GM23338 (cell line): Measurements from ENCODE around the gene PTK6. TPM values are rescaled to one million over a fixed set of nuclear protein-coding genes. Genes with fewer than 3 reads are reported as not detected.

ENCODE experiments used
- ATAC-seq: fragments of 200-7000 bp; cut with Tn5 transposase; 3 replicates; pipeline ENCODE4 v1.9.1; 2020
- DNase-seq: peaks from one replicate; pipeline ENCODE4 v3.0.0-alpha.2; 2015; ENCODE audit warnings: low spot score
- H2AFZ ChIP-seq: fragments of 200-600 bp; sonication (generic); 2 replicates; pipeline ENCODE4 v1.8.0; 2016; ENCODE audit warnings: antibody characterized with exemption, mild to moderate bottlenecking, moderate library complexity
- H3F3A ChIP-seq: fragments of 200-600 bp; sonication (generic); replicated peaks from 2 replicates; pipeline ENCODE4 v1.8.0; 2017; ENCODE audit warnings: antibody characterized with exemption, mixed run types, low read depth
- H3K27ac ChIP-seq: fragments of 200-600 bp; sonication (generic); 2 replicates; pipeline ENCODE4 v1.6.1; 2016; ENCODE audit warnings: low read depth
- H3K27me3 ChIP-seq: fragments of 200-600 bp; sonication (generic); 2 replicates; pipeline ENCODE4 v1.8.0; 2016; ENCODE audit warnings: mild to moderate bottlenecking, mixed run types, moderate library complexity; ENCODE audit not compliant: insufficient read depth
- H3K36me3 ChIP-seq: fragments of 200-600 bp; sonication (generic); 2 replicates; pipeline ENCODE4 v1.8.0; 2016; ENCODE audit warnings: mild to moderate bottlenecking; ENCODE audit not compliant: insufficient read depth
- H3K4me1 ChIP-seq: fragments of 200-600 bp; sonication (generic); 2 replicates; pipeline ENCODE4 v1.8.0; 2016; ENCODE audit warnings: mild to moderate bottlenecking, moderate library complexity; ENCODE audit not compliant: insufficient read depth
- H3K4me2 ChIP-seq: fragments of 200-600 bp; sonication (generic); 2 replicates; pipeline ENCODE4 v1.7.1; 2017; ENCODE audit warnings: mixed run types
- H3K4me3 ChIP-seq: fragments of 200-600 bp; sonication (generic); 2 replicates; pipeline ENCODE4 v1.6.1; 2016; ENCODE audit warnings: mixed run types
- H3K79me2 ChIP-seq: fragments of 200-600 bp; sonication (generic); replicated peaks from 2 replicates; pipeline ENCODE4 v1.8.0; 2017; ENCODE audit warnings: mild to moderate bottlenecking; ENCODE audit not compliant: insufficient read depth
- H3K9me2 ChIP-seq: fragments of 200-600 bp; sonication (generic); 2 replicates; pipeline ENCODE4 v1.8.0; 2017; ENCODE audit not compliant: insufficient read depth
- H4K20me1 ChIP-seq: fragments of 200-600 bp; sonication (generic); replicated peaks from 2 replicates; pipeline ENCODE4 v1.8.0; 2017; ENCODE audit warnings: mild to moderate bottlenecking; ENCODE audit not compliant: insufficient read depth
- H3K27ac Mint-ChIP-seq: 2 replicates; pipeline ENCODE4 v1.8.0; 2020; ENCODE audit warnings: inconsistent platforms, mild to moderate bottlenecking, moderate library complexity, mixed read lengths
- H3K27me3 Mint-ChIP-seq: 3 replicates; pipeline ENCODE4 v1.8.0; 2022; ENCODE audit warnings: low read depth, mild to moderate bottlenecking, moderate library complexity, mixed read lengths, inconsistent platforms; ENCODE audit not compliant: insufficient read depth, poor library complexity
- H3K36me3 Mint-ChIP-seq: 3 replicates; pipeline ENCODE4 v1.8.0; 2021; ENCODE audit warnings: low read depth, mild to moderate bottlenecking, inconsistent platforms, moderate library complexity, mixed read lengths
- H3K4me1 Mint-ChIP-seq: 3 replicates; pipeline ENCODE4 v1.8.0; 2020; ENCODE audit warnings: mild to moderate bottlenecking, inconsistent platforms, mixed read lengths
- H3K4me3 Mint-ChIP-seq: 3 replicates; pipeline ENCODE4 v1.8.0; 2021; ENCODE audit warnings: moderate library complexity, mild to moderate bottlenecking, inconsistent platforms, mixed read lengths
- H3K9me3 Mint-ChIP-seq: 3 replicates; pipeline ENCODE4 v1.8.0; 2020; ENCODE audit warnings: moderate library complexity, mild to moderate bottlenecking, inconsistent platforms, mixed read lengths
- CREB1 ChIP-seq: fragments of 250-450 bp; sonication (Bioruptor Pico); IDR thresholded peaks from 2 replicates; pipeline ENCODE4 v1.5.0; 2020; ENCODE audit warnings: low read depth, mild to moderate bottlenecking, moderate library complexity
- CTCF ChIP-seq, 2 experiments: fragments of 200-600 bp in 1 of 2; sonication (generic) in 1 of 2; conservative IDR thresholded peaks; 2 replicates each; pipeline versions ENCODE4 v1.5.1 to v1.6.1; 2016 to 2017; ENCODE audit warnings: antibody characterized with exemption in 2 of 2, low read depth in 2 of 2, mild to moderate bottlenecking in 2 of 2, moderate library complexity in 1 of 2
- ETS1 ChIP-seq: IDR thresholded peaks from 2 replicates; pipeline ENCODE4 v1.6.1; 2016; ENCODE audit warnings: antibody characterized with exemption
- EZH2 ChIP-seq: fragments of 200-600 bp; sonication (generic); IDR thresholded peaks from one replicate; pipeline ENCODE4 v1.8.0; 2017; ENCODE audit warnings: antibody characterized with exemption, mild to moderate bottlenecking, low read depth; ENCODE audit not compliant: unreplicated experiment
- EZH2phosphoT487 ChIP-seq: fragments of 200-600 bp; sonication (generic); IDR thresholded peaks from one replicate; pipeline ENCODE4 v1.8.1; 2018; ENCODE audit warnings: antibody characterized with exemption; ENCODE audit not compliant: unreplicated experiment
- JUNB ChIP-seq: IDR thresholded peaks from one replicate; pipeline ENCODE4 v1.6.1; 2016; ENCODE audit warnings: antibody characterized with exemption; ENCODE audit not compliant: unreplicated experiment
- NANOG ChIP-seq: IDR thresholded peaks from 2 replicates; pipeline ENCODE4 v1.6.1; 2016; ENCODE audit warnings: antibody characterized with exemption, borderline replicate concordance
- POLR2AphosphoS5 ChIP-seq: IDR thresholded peaks from 2 replicates; pipeline ENCODE4 v1.6.1; 2016; ENCODE audit warnings: antibody characterized with exemption, low read depth
- REST ChIP-seq: IDR thresholded peaks from one replicate; pipeline ENCODE4 v1.6.1; 2018; ENCODE audit warnings: antibody characterized with exemption; ENCODE audit not compliant: unreplicated experiment
- STAT1 ChIP-seq: IDR thresholded peaks from one replicate; pipeline ENCODE4 v1.6.1; 2016; ENCODE audit warnings: antibody characterized with exemption; ENCODE audit not compliant: unreplicated experiment
- ZNF114 ChIP-seq: fragments of 250-450 bp; sonication (Bioruptor Pico); IDR thresholded peaks from 2 replicates; pipeline ENCODE4 v1.5.0; 2020; ENCODE audit warnings: mild to moderate bottlenecking, moderate library complexity
- ZNF331 ChIP-seq: fragments of 250-450 bp; sonication (Bioruptor Pico); IDR thresholded peaks from 2 replicates; pipeline ENCODE4 v1.5.0; 2020; ENCODE audit warnings: low read depth, mild to moderate bottlenecking, moderate library complexity
- ZNF462 ChIP-seq: fragments of 250-450 bp; sonication (Bioruptor Pico); IDR thresholded peaks from 2 replicates; pipeline ENCODE4 v1.5.0; 2020; ENCODE audit warnings: mild to moderate bottlenecking, moderate library complexity
- polyA plus RNA-seq: library from polyadenylated mRNA; unstranded; fragments of >200 nt; fragmentation: Nextera tagmentation; extraction: Ambion mirVana; gene quantifications from 2 replicates; pipeline ENCODE4 v1.2.1, GENCODE V29; 2016
- total RNA-seq: library from RNA; depleted of rRNA; stranded (reverse); fragments of >200 nt; shearing (Covaris generic); gene quantifications from 2 replicates; pipeline ENCODE4 v1.2.3, GENCODE V29; 2014

The PTK6 gene
- total and polyA plus RNA-seq, 2 experiments from 2014 or later, result 0.28 TPM; not detected in 1

GRCh38 chr20:63546956-63547724 lies 10.0 kb upstream of the PTK6 start:
- no peak overlapping the region for H3K27ac ChIP-seq
- ATAC-seq (peak; percentile 8), DNase-seq (no peak)
- no peaks in the 10 kb centered on the region for H3K36me3 ChIP-seq
- Mint-ChIP-seq H3K4me3 (no peak overlapping the region), H3K27me3 (peaks cover 12% of the 10 kb centered on the region), H3K27ac (no peak overlapping the region), H3K4me1 (peaks cover 18% of the 10 kb centered on the region), H3K9me3 (no peaks in the 10 kb centered on the region; the same call in 2 of the 3 replicates), H3K36me3 (peaks cover 4% of the 10 kb centered on the region; the same call in 1 of the 3 replicates)
- H2AFZ ChIP-seq, result 0 out of 2 replicates have a peak overlapping the region, but pooled peaks have one; percentile 56
- no peaks in the 10 kb centered on the region for H3K27me3 ChIP-seq
- 0 out of 2 replicates have a peak, but pooled peaks cover 3% of the 10 kb centered on the region for H3F3A ChIP-seq
- no peaks in the 10 kb centered on the region for H4K20me1 ChIP-seq
- H3K4me1 ChIP-seq, result 0 out of 2 replicates have a peak, but pooled peaks cover 5% of the 10 kb centered on the region
- no peak overlapping the region for H3K4me3 ChIP-seq
- H3K9me2 ChIP-seq, result no peaks in the 10 kb centered on the region
- no peak overlapping the region for H3K4me2 ChIP-seq
- H3K79me2 ChIP-seq, result no peaks in the 10 kb centered on the region
- TF ChIP-seq ZNF331 (no peak), ZNF114 (no peak), CREB1 (no peak), EZH2 (no peak), ZNF462 (CRISPR knock-in tag) (no peak), EZH2phosphoT487 (no peak), POLR2AphosphoS5 (no peak), STAT1 (no peak), NANOG (no peak), ETS1 (no peak), JUNB (no peak), REST (no peak), CTCF (conservative IDR thresholded peaks at IDR 0.05; ENCODE audit: low read depth in 2 of 2) (no peak)
